ENCODE results near the gene CALD1.

CALD1 gene

DNA sequence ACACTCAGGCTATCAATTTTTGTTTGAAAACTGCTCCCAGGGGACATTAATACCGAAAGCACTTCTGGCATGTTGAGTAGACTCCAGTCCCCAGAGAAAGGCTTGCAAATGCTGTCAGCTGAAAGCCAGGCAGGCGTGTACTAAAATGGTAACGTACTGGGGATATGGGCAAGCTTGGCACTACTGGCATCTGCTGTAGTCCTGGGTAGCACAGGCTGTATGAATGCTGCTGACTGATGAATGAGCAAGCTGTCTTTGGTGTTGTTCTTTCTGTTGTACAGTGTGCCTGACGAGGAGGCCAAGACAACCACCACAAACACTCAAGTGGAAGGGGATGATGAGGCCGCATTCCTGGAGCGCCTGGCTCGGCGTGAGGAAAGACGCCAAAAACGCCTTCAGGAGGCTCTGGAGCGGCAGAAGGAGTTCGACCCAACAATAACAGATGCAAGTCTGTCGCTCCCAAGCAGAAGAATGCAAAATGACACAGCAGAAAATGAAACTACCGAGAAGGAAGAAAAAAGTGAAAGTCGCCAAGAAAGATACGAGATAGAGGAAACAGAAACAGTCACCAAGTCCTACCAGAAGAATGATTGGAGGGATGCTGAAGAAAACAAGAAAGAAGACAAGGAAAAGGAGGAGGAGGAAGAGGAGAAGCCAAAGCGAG, 153.4 kb downstream of the CALD1 start:
- DNase-seq, result no peak

- no peak for DNase-seq
Observed at GRCh38 chr7:134933460-134934068, 154.1 kb downstream of the CALD1 start.

GRCh38 chr7:134935701-134936100, 156.3 kb downstream of the CALD1 start:
- no peak for DNase-seq

- DNase-seq, result no peak
Observed at GRCh38 chr7:134936893-134937510, 157.6 kb downstream of the CALD1 start.

DNA sequence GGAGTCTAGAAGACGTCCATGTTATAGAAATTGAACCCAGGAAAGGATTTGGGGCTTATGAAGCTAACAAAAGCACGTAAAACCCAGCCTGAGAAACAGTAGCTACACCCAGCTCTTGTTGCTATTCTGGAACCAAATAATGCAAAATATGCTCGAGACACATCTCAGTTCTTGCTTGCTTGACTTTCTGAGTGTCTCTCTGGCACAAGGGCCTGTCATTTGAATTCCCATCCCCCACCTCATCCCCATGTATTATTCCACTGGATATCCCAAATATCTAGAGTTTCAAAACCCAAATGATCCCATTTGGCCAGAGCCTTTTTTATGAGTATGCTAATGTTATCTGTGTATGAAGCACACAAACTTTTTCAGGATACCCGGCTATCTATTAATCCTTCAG, 158.7 kb downstream of the CALD1 start:
- DNase-seq, result no peak

GRCh38 chr7:134939136-134939535, 159.7 kb downstream of the CALD1 start:
- no peak for DNase-seq

- DNase-seq, result no peak
Observed at GRCh38 chr7:134940729-134941128, 161.3 kb downstream of the CALD1 start.

DNA sequence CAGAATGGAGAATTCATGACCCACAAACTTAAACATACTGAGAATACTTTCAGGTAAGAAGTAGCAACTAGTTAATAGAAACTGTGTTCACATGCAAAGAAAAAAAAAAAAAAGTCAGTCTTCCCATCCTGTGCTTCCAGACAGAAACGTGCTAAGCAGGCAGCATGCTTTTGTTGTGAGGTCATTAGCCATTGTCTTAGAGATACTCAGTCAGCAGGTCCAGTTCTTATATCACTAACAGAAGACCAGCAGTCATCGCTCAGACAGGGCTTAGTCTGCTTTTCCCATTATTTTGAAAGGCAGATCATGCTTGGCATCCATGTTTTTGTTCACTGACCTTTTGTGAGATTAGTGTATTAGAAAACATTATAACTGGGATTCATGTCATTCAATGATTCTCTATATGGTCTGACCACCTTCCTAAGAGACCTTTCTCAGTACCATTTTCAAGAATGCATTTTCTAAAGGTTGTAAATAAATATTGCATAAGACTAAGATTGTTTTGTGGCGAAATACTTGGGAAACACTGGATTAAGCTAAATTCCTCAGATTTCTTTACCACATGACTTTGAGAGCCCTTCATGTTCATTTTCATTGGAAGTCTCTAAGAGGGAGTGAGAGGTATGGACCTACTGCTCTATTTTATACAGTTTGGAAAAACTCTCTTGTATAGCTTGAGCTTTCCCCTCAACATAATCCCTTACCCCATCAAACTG, 161.9 kb downstream of the CALD1 start:
- no peak for DNase-seq

GRCh38 chr7:134941952-134942351, 162.5 kb downstream of the CALD1 start:
- DNase-seq, result no peak

GRCh38 chr7:134942690-134943466, 163.4 kb downstream of the CALD1 start:
- no peak for DNase-seq

- peak; percentile 55 for DNase-seq
Observed at GRCh38 chr7:134943785-134944400, 164.5 kb downstream of the CALD1 start.

GRCh38 chr7:134945691-134946090, 166.3 kb downstream of the CALD1 start:
- DNase-seq, result no peak

DNA sequence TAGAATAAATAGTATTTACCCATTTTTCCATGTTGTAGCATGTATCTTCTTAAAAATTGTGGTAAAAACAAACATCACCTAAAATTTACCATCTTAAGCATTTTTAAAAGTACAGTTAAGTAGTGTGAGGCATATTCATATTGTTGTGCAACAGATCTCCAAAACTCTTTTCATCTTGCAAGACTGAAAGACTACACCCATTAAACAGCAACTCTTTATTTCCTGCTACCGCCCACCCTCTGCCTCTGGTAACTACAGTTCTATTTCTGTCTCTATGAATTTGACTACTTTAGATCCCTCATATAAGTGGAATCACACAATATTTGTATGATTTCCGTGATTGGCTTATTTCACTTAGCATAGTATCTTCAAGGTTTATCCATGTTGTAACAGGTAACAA, 166.8 kb downstream of the CALD1 start:
- DNase-seq, result no peak

DNA sequence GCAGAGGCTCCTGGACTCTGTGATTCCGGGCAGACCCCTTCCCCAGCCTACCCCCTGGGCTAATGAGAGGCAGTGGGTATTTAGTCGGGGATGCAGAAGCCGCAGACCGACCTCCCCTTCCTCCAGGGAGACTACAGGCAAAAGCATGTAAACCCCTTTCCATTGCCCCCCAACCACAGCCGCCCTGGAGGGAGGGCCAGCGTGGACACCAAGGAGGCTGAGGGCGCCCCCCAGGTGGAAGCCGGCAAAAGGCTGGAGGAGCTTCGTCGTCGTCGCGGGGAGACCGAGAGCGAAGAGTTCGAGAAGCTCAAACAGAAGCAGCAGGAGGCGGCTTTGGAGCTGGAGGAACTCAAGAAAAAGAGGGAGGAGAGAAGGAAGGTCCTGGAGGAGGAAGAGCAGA, 167.9 kb downstream of the CALD1 start:
- no peak for DNase-seq

DNA sequence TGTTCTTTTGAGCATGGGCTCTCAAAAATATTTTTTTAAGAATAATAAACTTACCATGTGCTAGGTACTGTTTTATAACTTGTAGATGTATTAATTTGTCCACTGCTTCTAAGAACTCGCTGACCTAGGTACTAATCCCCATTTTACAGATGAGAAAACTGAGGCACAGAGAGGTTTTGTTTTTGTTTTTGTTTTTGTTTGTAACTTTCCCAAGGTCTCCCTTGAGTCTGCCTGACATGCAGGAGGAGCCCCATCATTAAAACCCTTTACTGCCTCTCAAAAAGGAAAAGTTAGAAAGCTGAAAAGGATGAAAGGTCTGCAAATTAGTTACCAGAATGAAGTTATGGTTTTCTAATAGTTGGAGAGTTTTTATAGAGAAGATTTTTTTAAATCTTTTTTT, 168.4 kb downstream of the CALD1 start:
- DNase-seq, result no peak

DNA sequence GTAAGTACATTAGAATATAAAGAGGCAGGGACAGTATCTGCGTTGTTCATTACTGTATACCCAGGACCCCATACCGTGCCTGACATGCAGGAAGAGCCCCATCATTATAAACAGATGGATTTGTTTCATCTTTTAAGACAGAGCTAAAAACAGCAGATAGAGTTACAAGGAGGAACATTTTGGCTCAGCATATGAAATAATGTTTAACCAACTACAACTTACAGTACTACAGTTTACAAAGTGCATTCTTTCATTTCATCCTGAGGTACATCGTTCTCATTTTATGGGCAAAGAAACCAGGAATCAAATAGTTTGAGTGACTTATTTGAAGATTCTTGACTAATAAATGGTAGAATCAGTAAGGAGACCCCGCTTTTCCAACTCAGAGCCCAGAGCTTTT, 168.8 kb downstream of the CALD1 start:
- DNase-seq, result no peak

DNA sequence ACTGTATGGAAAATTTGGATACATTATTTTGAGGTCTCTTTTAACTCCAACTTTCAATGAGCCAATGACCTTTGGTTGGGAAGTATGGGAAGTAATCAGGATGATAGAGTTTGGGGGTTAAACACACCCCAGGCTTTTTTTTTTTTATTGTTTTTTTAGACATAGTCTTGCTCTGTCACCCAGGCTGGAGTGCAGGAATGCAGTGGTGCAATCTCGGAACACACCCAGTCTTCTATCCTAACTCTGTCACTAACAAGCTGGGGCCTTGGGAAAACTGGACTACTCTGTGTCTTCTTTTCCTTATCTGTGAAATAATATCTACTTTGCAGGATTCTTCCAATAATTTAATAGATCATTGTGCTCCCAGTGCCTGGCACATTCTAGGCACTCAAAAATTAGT, 169.3 kb downstream of the CALD1 start:
- DNase-seq, result no peak

- DNase-seq, result peak; percentile 16
Observed at GRCh38 chr7:134949171-134949570, 169.7 kb downstream of the CALD1 start.

- DNase-seq, result peak; percentile 76
Observed at GRCh38 chr7:134954197-134955082, 175.0 kb downstream of the CALD1 start.

DNA sequence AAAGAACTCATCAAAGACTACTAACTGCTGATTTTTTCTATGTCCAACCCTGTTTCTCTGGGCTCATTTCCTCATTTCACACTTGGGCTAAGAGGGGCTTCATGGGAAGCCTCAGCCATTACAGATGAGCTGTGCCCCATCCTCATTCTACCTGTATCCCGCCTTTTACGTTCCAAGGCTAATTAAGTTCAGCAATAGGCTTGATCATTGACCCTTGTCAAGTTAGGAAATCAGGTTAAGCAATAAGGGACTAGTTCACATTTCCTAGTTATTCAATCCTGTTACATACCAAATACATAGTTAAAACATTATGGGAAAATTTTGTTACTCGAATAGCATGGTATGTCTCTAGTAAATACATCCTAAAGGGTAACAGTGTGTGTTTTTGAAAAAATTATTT, 177.6 kb downstream of the CALD1 start:
- DNase-seq, result no peak

DNA sequence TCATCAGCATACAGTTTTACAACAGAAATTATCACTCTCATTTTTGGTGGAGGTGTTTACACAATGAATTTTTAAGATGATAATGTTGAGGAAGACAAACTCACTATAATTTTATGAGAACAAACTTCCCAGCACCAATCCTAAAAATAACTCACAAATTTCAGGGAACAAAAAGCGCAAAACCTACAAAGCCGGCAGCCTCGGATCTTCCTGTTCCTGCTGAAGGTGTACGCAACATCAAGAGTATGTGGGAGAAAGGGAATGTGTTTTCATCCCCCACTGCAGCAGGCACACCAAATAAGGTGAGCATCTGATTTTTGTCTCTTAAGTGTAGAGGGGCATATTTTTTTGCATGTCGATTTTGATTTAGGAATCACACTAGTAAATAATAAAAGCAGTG, 180.4 kb downstream of the CALD1 start:
- DNase-seq, result no peak

Data from hematopoietic multipotent progenitor cell treated with erythropoietin and hydrocortisone succinate and interleukin-3 and kit ligand, for 6 days (in vitro differentiated cells).